ENCODE results near the gene ARL15.
"Not testable (repeated sequence)": the region's sequence is repeated elsewhere in the genome, so short reads cannot be mapped to it uniquely, and the experiment has no call there.

The ARL15 gene

DNA sequence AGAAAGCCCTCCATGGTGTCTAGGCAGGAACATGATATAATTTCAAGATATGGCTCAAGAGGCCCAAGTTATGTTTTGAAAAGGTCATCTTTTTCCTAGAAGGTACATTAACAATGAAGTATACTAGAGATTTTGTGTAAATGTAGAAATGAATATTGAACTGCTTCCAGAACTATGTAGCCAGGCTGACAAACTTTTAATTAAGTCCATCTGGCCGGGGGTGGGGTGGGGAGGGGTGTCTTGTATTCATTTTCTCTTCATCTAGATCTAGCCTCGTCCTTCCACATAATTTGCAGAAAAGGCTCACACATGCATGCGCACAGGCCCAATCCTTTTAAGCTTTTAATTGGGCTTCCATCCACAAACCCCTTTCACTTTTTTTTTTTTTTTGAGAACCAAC, 323.3 kb downstream of the ARL15 start:
- no peak for FAIRE-seq

DNA sequence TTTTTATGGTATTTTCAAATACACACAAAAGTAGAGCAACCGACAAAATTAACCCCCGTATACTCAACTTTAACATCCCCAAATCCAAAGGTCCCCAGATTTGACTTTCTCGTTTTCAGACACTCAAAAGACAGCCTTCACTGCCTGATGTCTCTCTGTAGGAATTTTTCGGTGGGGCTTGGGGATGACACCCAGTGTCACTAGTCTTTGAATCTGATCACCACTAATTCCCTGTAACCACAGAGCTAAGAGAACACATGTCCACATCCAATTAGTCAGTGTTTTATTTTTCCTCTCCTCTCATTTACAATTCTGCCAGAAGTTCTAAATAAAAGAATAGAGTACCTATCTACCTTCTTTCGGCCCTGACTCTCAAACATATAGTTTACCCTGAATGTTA, 324.6 kb downstream of the ARL15 start:
- DNase-seq (ENCODE audit: insufficient read length, low spot score) = no peak
- TF ChIP-seq SPI1 (IDR thresholded peaks at IDR 0.05; ENCODE audit: low read depth, low read length) = no peak
- TF ChIP-seq POLR2A (IDR thresholded peaks at IDR 0.05; ENCODE audit: low read depth, low read length) = no peak
- no peak for FAIRE-seq

More for the DNA sequence above, 323.3 kb downstream of the ARL15 start:
- no peak for DNase-seq (ENCODE audit: insufficient read length, low spot score)
- TF ChIP-seq TAF1 (IDR thresholded peaks at IDR 0.05; ENCODE audit: low read depth, low read length) (no peak), POU2F2 (IDR thresholded peaks at IDR 0.05; ENCODE audit: low read depth, low read length) (no peak), SPI1 (IDR thresholded peaks at IDR 0.05; ENCODE audit: low read depth, low read length) (no peak), PAX5 (IDR thresholded peaks at IDR 0.05; ENCODE audit: insufficient read depth, low read length, severe bottlenecking) (no peak)

DNA sequence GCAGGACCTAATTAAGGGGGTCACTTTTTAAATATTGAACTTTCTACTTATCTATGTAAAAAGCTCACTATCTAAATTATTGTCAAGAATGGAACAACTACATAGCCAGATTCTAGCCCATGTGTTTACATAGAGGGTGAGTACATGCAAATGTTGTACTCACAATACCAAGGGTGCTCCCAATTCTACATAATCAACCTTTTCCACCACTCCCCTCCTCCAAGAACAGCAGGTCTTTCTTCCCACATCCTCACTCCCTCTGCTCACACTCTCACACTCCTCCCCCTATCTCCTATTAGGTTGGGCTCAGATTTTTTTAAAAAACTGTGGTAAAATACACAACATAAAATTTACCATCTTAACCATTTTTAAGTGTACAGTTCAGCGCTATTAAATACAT, 325.4 kb downstream of the ARL15 start:
- TF ChIP-seq TAF1 (IDR thresholded peaks at IDR 0.05; ENCODE audit: low read depth, low read length) = no peak
- no peak for TF ChIP-seq POLR2AphosphoS5 (IDR thresholded peaks at IDR 0.05; ENCODE audit: low read depth, low read length)
- TF ChIP-seq PAX5 (IDR thresholded peaks at IDR 0.05; ENCODE audit: insufficient read depth, low read length, severe bottlenecking) = no peak
- TF ChIP-seq POU2F2 (IDR thresholded peaks at IDR 0.05; ENCODE audit: low read depth, low read length) = no peak
- DNase-seq (ENCODE audit: insufficient read length, low spot score) (no peak), FAIRE-seq (no peak)

DNA sequence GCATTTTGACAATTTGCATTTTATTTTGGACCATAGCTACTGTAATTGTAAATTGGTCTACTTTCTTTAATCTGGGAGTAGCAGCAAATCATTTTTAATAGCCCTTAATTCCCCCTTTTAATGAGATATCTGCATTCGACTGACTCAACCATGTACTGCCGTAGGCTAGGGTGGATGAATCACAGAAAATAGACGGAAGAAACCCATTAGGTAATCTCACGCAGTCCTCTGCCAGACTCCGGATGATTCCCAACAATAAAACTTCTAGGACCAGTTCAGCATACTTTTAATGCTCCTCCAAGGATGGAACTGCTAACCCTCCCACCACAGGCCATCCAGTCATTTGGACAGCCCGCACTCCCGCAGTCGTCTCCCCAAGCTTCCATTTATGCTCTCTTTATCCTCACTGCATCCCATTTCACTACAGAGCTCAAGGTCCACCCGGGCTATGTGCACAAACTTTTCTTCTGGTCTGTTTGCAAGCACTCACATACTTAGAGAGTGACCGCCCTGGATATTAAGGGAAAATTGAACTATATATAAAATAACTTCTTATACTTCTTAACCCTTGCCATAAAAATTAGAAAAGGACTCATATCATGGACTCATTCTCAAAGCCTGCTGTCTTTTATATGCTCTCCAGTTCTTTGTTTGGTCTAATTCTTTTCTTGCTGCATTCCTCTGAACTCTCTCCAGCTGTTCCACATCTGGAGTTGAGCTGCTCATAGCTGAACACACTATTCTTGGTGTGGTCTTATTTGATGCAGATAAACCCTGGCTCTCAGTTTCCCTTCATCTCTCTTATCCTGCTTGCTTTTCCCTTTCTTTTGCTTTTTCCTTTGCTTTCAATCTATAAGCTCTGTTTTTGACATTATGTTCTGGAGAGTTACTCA, 326.6 kb downstream of the ARL15 start:
- FAIRE-seq (no peak), DNase-seq (ENCODE audit: insufficient read length, low spot score) (no peak)
- no peak for TF ChIP-seq POLR2A (IDR thresholded peaks at IDR 0.05; ENCODE audit: low read depth, low read length)
- no peak for TF ChIP-seq TAF1 (IDR thresholded peaks at IDR 0.05; ENCODE audit: low read depth, low read length)
- TF ChIP-seq SPI1 (IDR thresholded peaks at IDR 0.05; ENCODE audit: low read depth, low read length) = no peak
- TF ChIP-seq PAX5 (IDR thresholded peaks at IDR 0.05; ENCODE audit: insufficient read depth, low read length, severe bottlenecking) = no peak
- no peak for TF ChIP-seq POLR2AphosphoS5 (IDR thresholded peaks at IDR 0.05; ENCODE audit: low read depth, low read length)
- no peak for TF ChIP-seq POU2F2 (IDR thresholded peaks at IDR 0.05; ENCODE audit: low read depth, low read length)

DNA sequence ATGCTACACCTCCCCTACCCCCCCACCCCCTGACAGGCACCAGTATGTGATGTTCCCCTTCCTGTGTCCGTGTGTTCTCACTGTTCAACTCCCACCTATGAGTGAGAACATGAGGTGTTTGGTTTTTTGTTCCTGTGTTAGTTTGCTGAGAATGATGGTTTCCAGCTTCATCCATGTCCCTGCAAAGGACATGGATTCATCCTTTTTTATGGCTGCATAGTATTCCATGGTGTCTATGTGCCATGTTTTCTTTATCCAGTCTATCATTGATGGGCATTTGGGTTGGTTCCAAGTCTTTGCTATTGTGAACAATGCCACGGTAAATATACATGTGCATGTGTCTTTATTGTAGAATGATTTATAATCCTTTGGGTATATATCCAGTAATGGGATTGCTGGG, 328.1 kb downstream of the ARL15 start:
- not testable (repeated sequence) for FAIRE-seq; DNase-seq (ENCODE audit: insufficient read length, low spot score)

DNA sequence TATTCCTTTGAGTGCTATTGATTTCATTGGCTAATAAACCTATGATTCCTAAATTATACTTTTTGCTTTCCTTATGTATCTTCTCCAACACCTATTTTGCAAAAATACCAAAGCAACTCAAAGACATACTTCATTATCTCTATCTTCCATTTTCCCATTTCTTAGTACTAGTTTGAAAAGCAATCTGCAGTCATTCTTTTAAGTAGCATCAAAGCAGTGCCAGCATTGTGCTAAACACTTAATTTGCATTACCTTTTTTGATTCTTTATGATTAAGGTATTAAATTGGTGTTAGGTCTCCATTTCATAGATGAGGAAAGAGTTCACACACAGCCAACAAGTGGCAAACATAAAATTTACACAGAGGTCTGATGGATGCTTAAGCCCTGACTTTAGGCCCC, 330.3 kb downstream of the ARL15 start:
- TF ChIP-seq PAX5 (IDR thresholded peaks at IDR 0.05; ENCODE audit: insufficient read depth, low read length, severe bottlenecking) (no peak), TAF1 (IDR thresholded peaks at IDR 0.05; ENCODE audit: low read depth, low read length) (no peak), POU2F2 (IDR thresholded peaks at IDR 0.05; ENCODE audit: low read depth, low read length) (no peak), POLR2A (IDR thresholded peaks at IDR 0.05; ENCODE audit: low read depth, low read length) (no peak), POLR2AphosphoS5 (IDR thresholded peaks at IDR 0.05; ENCODE audit: low read depth, low read length) (no peak), SPI1 (IDR thresholded peaks at IDR 0.05; ENCODE audit: low read depth, low read length) (no peak)
- no peak for DNase-seq (ENCODE audit: insufficient read length, low spot score)
- FAIRE-seq = no peak

DNA sequence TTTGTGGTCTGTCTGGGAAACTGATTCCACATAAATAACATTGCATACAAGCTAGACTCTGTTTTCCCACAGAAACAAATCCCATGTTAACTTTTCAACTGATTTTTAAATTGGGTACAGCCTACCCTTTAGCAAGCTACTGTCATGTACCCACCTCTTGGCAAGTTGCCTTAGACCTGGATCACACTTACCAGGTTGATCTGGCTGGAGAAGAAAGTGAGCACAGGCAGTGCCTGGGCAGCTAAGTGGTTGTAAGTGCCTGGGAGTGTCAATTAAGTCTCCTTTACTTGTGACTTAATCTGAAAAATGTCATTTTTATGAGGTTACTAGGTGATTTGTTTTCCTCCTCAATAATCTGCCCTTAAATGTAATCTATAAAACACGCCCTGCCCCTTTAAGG, 336.4 kb downstream of the ARL15 start:
- no peak for FAIRE-seq
- no peak for DNase-seq (ENCODE audit: insufficient read length, low spot score)
- TF ChIP-seq PAX5 (IDR thresholded peaks at IDR 0.05; ENCODE audit: insufficient read depth, low read length, severe bottlenecking) (no peak), POLR2AphosphoS5 (IDR thresholded peaks at IDR 0.05; ENCODE audit: low read depth, low read length) (no peak), TAF1 (IDR thresholded peaks at IDR 0.05; ENCODE audit: low read depth, low read length) (no peak), POU2F2 (IDR thresholded peaks at IDR 0.05; ENCODE audit: low read depth, low read length) (no peak), POLR2A (IDR thresholded peaks at IDR 0.05; ENCODE audit: low read depth, low read length) (no peak), SPI1 (IDR thresholded peaks at IDR 0.05; ENCODE audit: low read depth, low read length) (no peak)

DNA sequence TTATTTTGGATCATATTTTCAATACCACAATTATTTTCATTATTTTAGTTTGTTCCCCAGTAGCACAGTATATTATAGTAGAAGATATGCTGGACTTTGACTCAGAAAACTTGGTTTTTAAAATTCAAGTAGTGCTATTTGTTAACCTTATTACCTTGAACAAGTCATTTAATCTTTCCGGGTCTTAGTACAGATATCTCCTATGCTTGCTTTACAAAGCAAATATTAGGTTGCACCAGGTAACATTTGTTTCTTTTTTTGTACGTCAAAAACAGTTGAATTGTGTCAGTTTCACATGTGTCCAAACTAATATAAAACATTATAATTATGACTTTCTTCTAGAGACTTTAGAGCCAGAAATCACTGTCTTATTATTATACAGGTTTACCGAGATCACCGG, 338.1 kb downstream of the ARL15 start:
- TF ChIP-seq POLR2A (IDR thresholded peaks at IDR 0.05; ENCODE audit: low read depth, low read length) = no peak
- TF ChIP-seq PAX5 (IDR thresholded peaks at IDR 0.05; ENCODE audit: insufficient read depth, low read length, severe bottlenecking) = no peak
- no peak for TF ChIP-seq POU2F2 (IDR thresholded peaks at IDR 0.05; ENCODE audit: low read depth, low read length)
- no peak for TF ChIP-seq POLR2AphosphoS5 (IDR thresholded peaks at IDR 0.05; ENCODE audit: low read depth, low read length)
- TF ChIP-seq SPI1 (IDR thresholded peaks at IDR 0.05; ENCODE audit: low read depth, low read length) = no peak
- TF ChIP-seq TAF1 (IDR thresholded peaks at IDR 0.05; ENCODE audit: low read depth, low read length) = no peak
- no peak for FAIRE-seq

DNA sequence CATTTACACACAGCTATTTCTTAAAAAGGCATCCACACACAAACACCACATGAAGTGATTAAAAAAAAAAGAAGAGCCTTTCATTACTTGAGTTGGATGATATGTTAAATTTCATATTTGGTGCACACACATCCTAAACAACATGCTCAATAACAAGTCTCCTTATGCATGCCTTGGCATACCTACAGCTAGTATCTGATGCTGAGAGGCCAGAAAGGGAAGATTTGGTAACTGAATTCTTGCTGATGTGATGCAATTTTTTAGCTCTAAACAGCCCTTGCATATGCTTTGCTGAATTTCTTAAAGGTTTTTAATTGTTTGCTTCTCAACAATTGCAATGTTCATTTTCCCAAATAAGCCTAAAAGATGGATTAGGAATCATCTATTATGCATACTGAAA, 338.8 kb downstream of the ARL15 start:
- no peak for TF ChIP-seq TAF1 (IDR thresholded peaks at IDR 0.05; ENCODE audit: low read depth, low read length)
- DNase-seq (ENCODE audit: insufficient read length, low spot score) (no peak), FAIRE-seq (no peak)

More for the DNA sequence above, 338.1 kb downstream of the ARL15 start:
- no peak for DNase-seq (ENCODE audit: insufficient read length, low spot score)

DNA sequence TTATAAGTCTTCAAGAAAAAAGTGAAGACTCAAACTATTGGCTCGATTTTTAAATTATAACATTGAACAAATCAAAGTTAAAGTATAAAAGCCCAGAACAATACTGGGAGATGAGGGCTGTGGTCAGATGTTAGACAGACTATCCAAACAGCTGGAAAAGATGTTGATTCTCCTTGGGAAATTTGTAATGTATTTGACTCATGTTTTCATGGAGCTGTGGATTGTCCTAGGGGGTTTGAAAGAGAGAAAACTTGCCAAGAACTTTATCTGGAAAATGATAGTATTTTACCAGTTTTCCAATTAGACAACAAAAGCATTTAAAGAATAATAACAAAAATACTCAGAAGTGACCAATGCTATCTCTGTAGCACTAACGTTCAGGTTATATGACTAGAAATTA, 339.2 kb downstream of the ARL15 start:
- FAIRE-seq = no peak
- TF ChIP-seq TAF1 (IDR thresholded peaks at IDR 0.05; ENCODE audit: low read depth, low read length) (no peak), PAX5 (IDR thresholded peaks at IDR 0.05; ENCODE audit: insufficient read depth, low read length, severe bottlenecking) (no peak), POU2F2 (IDR thresholded peaks at IDR 0.05; ENCODE audit: low read depth, low read length) (no peak), SPI1 (IDR thresholded peaks at IDR 0.05; ENCODE audit: low read depth, low read length) (no peak), POLR2AphosphoS5 (IDR thresholded peaks at IDR 0.05; ENCODE audit: low read depth, low read length) (no peak), POLR2A (IDR thresholded peaks at IDR 0.05; ENCODE audit: low read depth, low read length) (no peak)

More for the DNA sequence above, 339.2 kb downstream of the ARL15 start:
- no peak for DNase-seq (ENCODE audit: insufficient read length, low spot score)

Data from GM12891 (cell line).